Mesenchymal stem cell (in vitro differentiated cells and primary cell): ENCODE measurements around the gene NRXN3.

Source experiments
- DNase-seq: peaks from one replicate; pipeline ENCODE4 v3.0.0-alpha.2; 2013
- H2AFZ ChIP-seq: one replicate; pipeline ENCODE4 v1.6.1; 2013; ENCODE audit warnings: low read depth, mild to moderate bottlenecking, control low read depth, inconsistent platforms, low read length, moderate library complexity
- H2AK5ac ChIP-seq: 2 replicates; pipeline ENCODE4 v1.6.1; 2013; ENCODE audit warnings: low read length, moderate library complexity, mild to moderate bottlenecking, inconsistent platforms; ENCODE audit not compliant: severe bottlenecking
- H2BK120ac ChIP-seq: one replicate; pipeline ENCODE4 v1.6.1; 2013; ENCODE audit warnings: low read depth, mild to moderate bottlenecking, inconsistent platforms, low read length, moderate library complexity
- H2BK12ac ChIP-seq, 2 experiments: one replicate each; pipeline ENCODE4 v1.6.1; 2013; ENCODE audit warnings: inconsistent platforms in 2 of 2, low read length in 2 of 2, mild to moderate bottlenecking in 2 of 2, moderate library complexity in 2 of 2, control low read depth in 1 of 2
- H2BK15ac ChIP-seq: one replicate; pipeline ENCODE4 v1.6.1; 2013; ENCODE audit warnings: mild to moderate bottlenecking, low read depth, inconsistent platforms; ENCODE audit not compliant: poor library complexity, severe bottlenecking
- H2BK5ac ChIP-seq: 2 replicates; pipeline ENCODE4 v1.6.1; 2013; ENCODE audit warnings: low read depth, mild to moderate bottlenecking, low read length, control low read depth, inconsistent platforms; ENCODE audit not compliant: poor library complexity, severe bottlenecking
- H3K14ac ChIP-seq, 2 experiments: one replicate each; pipeline ENCODE4 v1.6.1; 2013; ENCODE audit warnings: inconsistent platforms in 2 of 2, low read length in 2 of 2, control low read depth in 1 of 2, mild to moderate bottlenecking in 1 of 2, moderate library complexity in 1 of 2
- H3K18ac ChIP-seq, 2 experiments: one replicate each; pipeline ENCODE4 v1.6.1; 2013; ENCODE audit warnings: inconsistent platforms in 2 of 2, low read length in 2 of 2, control low read depth in 1 of 2, low read depth in 1 of 2, mild to moderate bottlenecking in 1 of 2
- H3K23ac ChIP-seq, 2 experiments: one replicate each; pipeline ENCODE4 v1.6.1; 2013; ENCODE audit warnings: inconsistent platforms in 2 of 2, low read length in 2 of 2, mild to moderate bottlenecking in 2 of 2, moderate library complexity in 2 of 2, control low read depth in 1 of 2
- H3K27ac ChIP-seq: 2 replicates; pipeline ENCODE4 v1.5.1; 2013; ENCODE audit warnings: mild to moderate bottlenecking, moderate library complexity, low read length, control low read depth, inconsistent platforms; ENCODE audit not compliant: poor library complexity, severe bottlenecking
- H3K27me3 ChIP-seq, 2 experiments: 2 replicates each; pipeline versions ENCODE4 v1.6.1 to v1.7.0; 2013; ENCODE audit warnings: low read length in 2 of 2, mild to moderate bottlenecking in 2 of 2, moderate library complexity in 2 of 2, control low read depth in 1 of 2, inconsistent platforms in 1 of 2; ENCODE audit not compliant: control insufficient read depth in 1 of 2, insufficient read depth in 1 of 2
- H3K36me3 ChIP-seq, 2 experiments: 2 replicates each; pipeline versions ENCODE4 v1.6.1 to v1.7.0; 2013; ENCODE audit warnings: low read length in 2 of 2, control low read depth in 1 of 2, inconsistent platforms in 1 of 2, low read depth in 1 of 2, mild to moderate bottlenecking in 1 of 2; ENCODE audit not compliant: insufficient read depth in 2 of 2, control insufficient read depth in 1 of 2
- H3K4ac ChIP-seq, 2 experiments: one replicate each; pipeline ENCODE4 v1.6.1; 2013; ENCODE audit warnings: inconsistent platforms in 2 of 2, low read length in 2 of 2, mild to moderate bottlenecking in 2 of 2, moderate library complexity in 2 of 2, control low read depth in 1 of 2, low read depth in 1 of 2
- H3K4me1 ChIP-seq: 2 replicates; pipeline ENCODE4 v1.6.1; 2013; ENCODE audit warnings: low read depth, low read length, control low read depth; ENCODE audit not compliant: control insufficient read depth, insufficient read depth
- H3K4me2 ChIP-seq: 2 replicates; pipeline ENCODE4 v1.6.1; 2013; ENCODE audit warnings: low read length, mild to moderate bottlenecking, inconsistent platforms; ENCODE audit not compliant: poor library complexity, severe bottlenecking
- H3K4me3 ChIP-seq, 2 experiments: 2 replicates each; pipeline versions ENCODE4 v1.5.1 to v1.7.0; 2013; ENCODE audit warnings: low read length in 2 of 2, mild to moderate bottlenecking in 2 of 2, control low read depth in 1 of 2, low read depth in 1 of 2; ENCODE audit not compliant: insufficient read depth in 1 of 2
- H3K79me1 ChIP-seq: replicated peaks from 2 replicates; pipeline ENCODE4 v1.6.1; 2013; ENCODE audit warnings: mild to moderate bottlenecking, control low read depth, low read length, inconsistent platforms; ENCODE audit not compliant: poor library complexity, severe bottlenecking
- H3K9ac ChIP-seq: 2 replicates; pipeline ENCODE4 v1.7.0; 2013; ENCODE audit warnings: mild to moderate bottlenecking, low read length, moderate library complexity
- H3K9me3 ChIP-seq: 2 replicates; pipeline ENCODE4 v1.7.0; 2013; ENCODE audit warnings: mild to moderate bottlenecking, low read length; ENCODE audit not compliant: control insufficient read depth
- H4K8ac ChIP-seq: one replicate; pipeline ENCODE4 v1.6.1; 2013; ENCODE audit warnings: inconsistent platforms, mild to moderate bottlenecking, low read length, moderate library complexity
- H4K91ac ChIP-seq: one replicate; pipeline ENCODE4 v1.6.1; 2013; ENCODE audit warnings: mild to moderate bottlenecking, low read length, inconsistent platforms
- WGBS: methylation state at CpG from one replicate; pipeline ENCODE4 v1.1.7; 2013; ENCODE audit warnings: mixed read lengths; 5-methylcytosine and 5-hydroxymethylcytosine counted together

NRXN3 gene

GRCh38 chr14:79701371-79701770, 1531.2 kb downstream of the NRXN3 start:
- DNase-seq, result no peak
- H2AFZ ChIP-seq, result no peak overlapping the region

GRCh38 chr14:79702197-79702596, 1532.0 kb downstream of the NRXN3 start:
- Histone ChIP-seq H3K14ac (no peak overlapping the region), H2BK5ac (no peak overlapping the region), H3K36me3 (no peaks in the 10 kb centered on the region), H3K23ac (no peak overlapping the region), H3K27ac (no peak overlapping the region), H3K4me1 (no peaks in the 10 kb centered on the region), H3K4me3 (no peak overlapping the region), H2AK5ac (no peak overlapping the region), H3K9me3 (no peaks in the 10 kb centered on the region), H2BK120ac (no peak overlapping the region), H3K27me3 (no peaks in the 10 kb centered on the region), H3K79me1 (no peaks in the 10 kb centered on the region), H2BK15ac (no peak overlapping the region), H3K18ac (no peak overlapping the region), H3K9ac (no peak overlapping the region), H3K4me2 (no peak overlapping the region), H4K8ac (no peak overlapping the region), H2BK12ac (no peak overlapping the region), H4K91ac (no peak overlapping the region), H3K4ac (no peak overlapping the region), H2AFZ (no peak overlapping the region)
- no peak for DNase-seq
- WGBS, result 60% methylated on average over 1 of the region's 1 CpG

More at GRCh38 chr14:79701371-79701770, 1531.2 kb downstream of the NRXN3 start:
- Histone ChIP-seq H2AK5ac (no peak overlapping the region), H3K9ac (no peak overlapping the region), H4K8ac (no peak overlapping the region), H3K23ac (no peak overlapping the region), H3K27me3 (no peaks in the 10 kb centered on the region), H3K14ac (no peak overlapping the region), H3K4ac (no peak overlapping the region), H3K36me3 (no peaks in the 10 kb centered on the region), H3K4me2 (no peak overlapping the region), H3K27ac (no peak overlapping the region), H4K91ac (no peak overlapping the region), H3K79me1 (no peaks in the 10 kb centered on the region), H3K4me3 (no peak overlapping the region), H3K4me1 (no peaks in the 10 kb centered on the region), H2BK15ac (no peak overlapping the region), H2BK120ac (no peak overlapping the region), H3K18ac (no peak overlapping the region), H2BK12ac (no peak overlapping the region), H3K9me3 (no peaks in the 10 kb centered on the region), H2BK5ac (no peak overlapping the region)

- Histone ChIP-seq H2BK12ac (no peak overlapping the region), H3K27me3 (no peaks in the 10 kb centered on the region), H4K8ac (no peak overlapping the region), H3K36me3 (no peaks in the 10 kb centered on the region), H3K4me2 (no peak overlapping the region), H3K79me1 (no peaks in the 10 kb centered on the region), H3K18ac (no peak overlapping the region), H2BK15ac (no peak overlapping the region), H4K91ac (no peak overlapping the region), H2AK5ac (no peak overlapping the region), H3K4me3 (no peak overlapping the region), H2BK5ac (no peak overlapping the region), H2AFZ (no peak overlapping the region), H3K27ac (no peak overlapping the region), H3K4ac (no peak overlapping the region), H2BK120ac (no peak overlapping the region), H3K9ac (no peak overlapping the region), H3K4me1 (no peaks in the 10 kb centered on the region), H3K23ac (no peak overlapping the region), H3K14ac (no peak overlapping the region), H3K9me3 (no peaks in the 10 kb centered on the region)
- no peak for DNase-seq
- WGBS, result 90% methylated on average over 5 of the region's 7 CpGs
Observed at GRCh38 chr14:79703209-79703608, 1533.0 kb downstream of the NRXN3 start.

- Histone ChIP-seq H4K8ac (no peak overlapping the region), H2AK5ac (no peak overlapping the region), H3K9ac (no peak overlapping the region), H4K91ac (no peak overlapping the region), H3K14ac (no peak overlapping the region), H3K4me1 (no peaks in the 10 kb centered on the region), H3K9me3 (no peaks in the 10 kb centered on the region), H3K27me3 (no peaks in the 10 kb centered on the region), H2AFZ (no peak overlapping the region), H3K4me3 (no peak overlapping the region), H3K4me2 (no peak overlapping the region), H2BK12ac (no peak overlapping the region), H2BK120ac (no peak overlapping the region), H3K4ac (no peak overlapping the region), H3K79me1 (no peaks in the 10 kb centered on the region), H3K27ac (no peak overlapping the region), H3K18ac (no peak overlapping the region), H2BK15ac (no peak overlapping the region), H2BK5ac (no peak overlapping the region), H3K23ac (no peak overlapping the region), H3K36me3 (no peaks in the 10 kb centered on the region)
- DNase-seq, result no peak
- WGBS, result 80% methylated on average over 2 of the region's 6 CpGs
Observed at GRCh38 chr14:79704041-79704807, 1534.1 kb downstream of the NRXN3 start.
